ENCODE measurements around the gene LOXHD1. TPM values are rescaled to one million over a fixed set of nuclear protein-coding genes. Genes with fewer than 3 reads are reported as not detected.

LOXHD1 gene
- total and polyA plus RNA-seq, 2 of the 13 experiments (the other 11 are each of a cell fraction or from before 2014, with no cell fraction given) = not detected

- H3K79me2 ChIP-seq (ENCODE audit: insufficient read depth, low read length) = no peaks in the 10 kb centered on the region
- H3K9ac ChIP-seq (ENCODE audit: insufficient read depth, low read depth, low read length) = no peak overlapping the region
- H2AFZ ChIP-seq (ENCODE audit: low read length) = no peak overlapping the region
- BruUV-seq (replicated peaks) = no TSS peak
- POLR2A ChIA-PET = no interaction called here
- H3K4me3 ChIP-seq (replicated peaks in 1 of 3; ENCODE audit: insufficient read depth in 1 of 3, low read depth in 2 of 3, low read length in 3 of 3) = no peak overlapping the region
- H3K27ac ChIP-seq (ENCODE audit: extremely low read length, insufficient read depth, low read length) = no peak overlapping the region
- H3K27me3 ChIP-seq (ENCODE audit: control insufficient read depth in 1 of 2, insufficient read depth in 2 of 2, low read length in 2 of 2) = peaks cover 0 to 2% of the 10 kb centered on the region in 2 experiments; a peak in 1 of 5 replicates
- no peaks in the 10 kb centered on the region for H3K9me3 ChIP-seq (ENCODE audit: low read length)
- H3K36me3 ChIP-seq (replicated peaks in 1 of 2; ENCODE audit: control insufficient read depth in 1 of 2, insufficient read depth in 2 of 2, low read length in 2 of 2) = no peaks in the 10 kb centered on the region
- WGBS (ENCODE audit: low lambda C conversion rate) = 13% methylated on average over 5 of the region's 5 CpGs
- in situ Hi-C loops (cut with HindIII; ENCODE audit: extremely low pct_ligation_motif_present, low pct_unique_long_range_greater_than_20kb) = no loop called here
- no peak for DNase-seq (ENCODE audit: low spot score)
- CTCF ChIA-PET (ENCODE audit: low intra/inter-chr PET ratio, low total read pairs) = no interaction called here
- intact Hi-C loops (cut with micrococcal nuclease; ENCODE audit: unreplicated experiment) = no loop called here
- no peaks in the 10 kb centered on the region for H3K4me1 ChIP-seq (ENCODE audit: insufficient read depth, low read length)
- no peak overlapping the region for H3K4me2 ChIP-seq (ENCODE audit: low read depth, low read length)
- no peak for ATAC-seq
- no peaks in the 10 kb centered on the region for H4K20me1 ChIP-seq (ENCODE audit: insufficient read depth, low read length)
- no peak for FAIRE-seq
- TF ChIP-seq TOE1 (CRISPR knock-in tag; IDR thresholded peaks at IDR 0.05) (no peak), RERE (CRISPR knock-in tag; IDR thresholded peaks at IDR 0.05; ENCODE audit: low read depth) (no peak), TRIM24 (CRISPR knock-in tag; IDR thresholded peaks at IDR 0.05) (no peak), CEBPZ (IDR thresholded peaks at IDR 0.05; ENCODE audit: low read length) (no peak), ZNF383 (CRISPR knock-in tag; IDR thresholded peaks at IDR 0.05; ENCODE audit: borderline replicate concordance) (no peak), FIP1L1 (IDR thresholded peaks at IDR 0.05; ENCODE audit: borderline replicate concordance, insufficient read depth, low read depth, low read length) (no peak)
- TF ChIP-seq, protein P1, sequence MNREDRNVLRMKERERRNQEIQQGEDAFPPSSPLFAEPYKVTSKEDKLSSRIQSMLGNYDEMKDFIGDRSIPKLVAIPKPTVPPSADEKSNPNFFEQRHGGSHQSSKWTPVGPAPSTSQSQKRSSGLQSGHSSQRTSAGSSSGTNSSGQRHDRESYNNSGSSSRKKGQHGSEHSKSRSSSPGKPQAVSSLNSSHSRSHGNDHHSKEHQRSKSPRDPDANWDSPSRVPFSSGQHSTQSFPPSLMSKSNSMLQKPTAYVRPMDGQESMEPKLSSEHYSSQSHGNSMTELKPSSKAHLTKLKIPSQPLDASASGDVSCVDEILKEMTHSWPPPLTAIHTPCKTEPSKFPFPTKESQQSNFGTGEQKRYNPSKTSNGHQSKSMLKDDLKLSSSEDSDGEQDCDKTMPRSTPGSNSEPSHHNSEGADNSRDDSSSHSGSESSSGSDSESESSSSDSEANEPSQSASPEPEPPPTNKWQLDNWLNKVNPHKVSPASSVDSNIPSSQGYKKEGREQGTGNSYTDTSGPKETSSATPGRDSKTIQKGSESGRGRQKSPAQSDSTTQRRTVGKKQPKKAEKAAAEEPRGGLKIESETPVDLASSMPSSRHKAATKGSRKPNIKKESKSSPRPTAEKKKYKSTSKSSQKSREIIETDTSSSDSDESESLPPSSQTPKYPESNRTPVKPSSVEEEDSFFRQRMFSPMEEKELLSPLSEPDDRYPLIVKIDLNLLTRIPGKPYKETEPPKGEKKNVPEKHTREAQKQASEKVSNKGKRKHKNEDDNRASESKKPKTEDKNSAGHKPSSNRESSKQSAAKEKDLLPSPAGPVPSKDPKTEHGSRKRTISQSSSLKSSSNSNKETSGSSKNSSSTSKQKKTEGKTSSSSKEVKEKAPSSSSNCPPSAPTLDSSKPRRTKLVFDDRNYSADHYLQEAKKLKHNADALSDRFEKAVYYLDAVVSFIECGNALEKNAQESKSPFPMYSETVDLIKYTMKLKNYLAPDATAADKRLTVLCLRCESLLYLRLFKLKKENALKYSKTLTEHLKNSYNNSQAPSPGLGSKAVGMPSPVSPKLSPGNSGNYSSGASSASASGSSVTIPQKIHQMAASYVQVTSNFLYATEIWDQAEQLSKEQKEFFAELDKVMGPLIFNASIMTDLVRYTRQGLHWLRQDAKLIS (CRISPR knock-in tag; IDR thresholded peaks at IDR 0.05) = no peak
Measured at GRCh38 chr18:46628206-46628605, 28.8 kb downstream of the LOXHD1 start.
